ENCODE measurements around the gene C2CD4D.

The C2CD4D gene

DNA sequence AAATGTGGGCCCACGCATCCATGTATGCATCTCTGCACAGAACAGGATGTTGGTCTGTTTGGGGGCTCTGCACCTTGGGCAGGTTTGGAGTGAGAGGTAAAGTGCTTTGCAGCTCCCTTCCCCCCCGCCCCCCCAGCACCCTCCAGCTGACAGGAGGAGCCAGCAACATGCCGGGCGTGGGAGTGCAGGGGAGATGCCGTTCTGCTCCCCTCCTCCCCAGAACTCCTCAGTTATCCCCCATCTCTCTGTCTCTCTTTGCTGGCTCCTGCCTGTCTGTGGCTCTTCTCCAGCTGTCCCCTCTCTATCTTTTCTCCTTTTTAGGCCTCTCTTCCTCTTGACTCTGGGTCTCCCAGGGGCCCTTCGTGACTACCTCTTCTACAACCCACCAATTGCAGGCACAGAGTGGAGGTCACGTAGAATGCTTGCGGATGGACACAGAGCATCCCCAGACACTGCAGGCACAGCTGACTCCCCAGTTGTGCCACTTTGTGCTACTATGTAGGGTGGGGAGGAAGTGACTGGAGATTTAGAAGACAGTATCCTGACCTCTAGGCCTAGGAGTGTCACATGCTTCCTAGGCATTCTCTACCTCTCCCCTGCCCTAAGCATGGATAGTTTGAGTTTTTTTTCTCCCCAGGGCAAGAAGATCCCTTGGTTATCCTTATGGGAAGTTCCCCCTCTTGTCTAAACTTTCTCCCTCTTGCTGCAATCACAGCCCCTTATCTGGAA lies 6.3 kb downstream of the C2CD4D start:
- no peak overlapping the region for H3K4me3 ChIP-seq (ENCODE audit: low read length)
- TF ChIP-seq ZNF274 (IDR thresholded peaks at IDR 0.05; ENCODE audit: low read depth, low read length) = no peak

DNA sequence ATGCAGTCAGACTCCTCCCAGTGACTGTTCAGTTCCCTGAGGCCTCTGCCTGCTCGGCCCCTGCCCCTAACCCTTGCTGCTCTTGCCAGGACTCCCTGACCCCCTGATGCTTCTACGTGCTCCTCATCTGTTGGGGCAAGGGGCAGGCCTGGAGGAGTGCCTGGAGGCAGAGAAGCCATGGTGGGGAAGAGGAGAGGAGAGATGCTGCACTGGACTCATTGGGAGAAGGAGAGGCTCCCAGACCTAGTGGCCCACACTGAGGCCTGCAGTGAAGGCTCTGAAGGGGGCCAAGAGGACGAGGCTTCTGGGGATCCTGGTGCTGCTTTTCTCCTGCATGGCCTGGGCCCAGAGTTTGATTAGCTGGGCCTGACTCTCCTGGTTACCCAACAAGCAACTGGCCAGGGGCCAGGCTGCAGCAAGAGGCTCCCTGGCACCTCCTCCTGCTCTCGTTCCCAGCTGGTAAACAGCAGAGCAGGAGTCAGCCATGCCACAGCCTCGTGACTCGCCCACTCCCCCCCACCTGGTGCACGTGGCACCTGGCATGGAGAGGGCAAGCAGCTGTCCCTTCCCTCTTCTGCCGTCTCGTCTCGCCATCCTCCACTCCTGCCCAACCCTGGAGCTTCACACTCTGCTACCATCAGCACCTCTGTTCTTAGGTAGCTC lies 7.2 kb downstream of the C2CD4D start:
- no peak for TF ChIP-seq ZNF274 (IDR thresholded peaks at IDR 0.05; ENCODE audit: low read depth, low read length)
- no peak overlapping the region for H3K4me3 ChIP-seq (ENCODE audit: low read length)

DNA sequence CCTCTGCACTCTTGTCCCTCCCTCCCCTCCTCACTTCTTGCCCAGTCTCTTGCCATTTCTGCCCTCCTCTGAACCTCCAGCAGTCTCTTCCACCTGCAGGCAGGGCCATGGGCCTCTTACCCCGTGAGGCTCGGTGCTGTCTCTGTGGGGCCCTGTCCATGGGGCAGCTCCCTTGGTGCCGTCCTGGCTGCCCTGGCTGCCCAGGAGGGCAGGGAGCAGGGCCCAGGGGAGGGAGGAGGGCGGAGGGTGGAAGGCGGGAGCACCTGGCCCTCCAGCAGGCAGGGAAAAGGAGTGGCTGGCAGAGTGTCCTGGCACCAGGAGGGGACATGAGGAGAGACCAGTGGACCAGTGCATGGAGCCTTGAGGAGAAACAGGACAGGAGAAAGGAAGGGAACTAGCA lies 8.0 kb downstream of the C2CD4D start, which contains the start of gene RORC:
TSS of gene RORC (minus strand) at position 198 of the 400 bp plus-strand sequence. CDS start at position 160, 38 bp downstream.
- no peak for TF ChIP-seq ZNF274 (IDR thresholded peaks at IDR 0.05; ENCODE audit: low read depth, low read length)
- no peak within 1 kb of the TSS for H3K4me3 ChIP-seq (ENCODE audit: low read length)

DNA sequence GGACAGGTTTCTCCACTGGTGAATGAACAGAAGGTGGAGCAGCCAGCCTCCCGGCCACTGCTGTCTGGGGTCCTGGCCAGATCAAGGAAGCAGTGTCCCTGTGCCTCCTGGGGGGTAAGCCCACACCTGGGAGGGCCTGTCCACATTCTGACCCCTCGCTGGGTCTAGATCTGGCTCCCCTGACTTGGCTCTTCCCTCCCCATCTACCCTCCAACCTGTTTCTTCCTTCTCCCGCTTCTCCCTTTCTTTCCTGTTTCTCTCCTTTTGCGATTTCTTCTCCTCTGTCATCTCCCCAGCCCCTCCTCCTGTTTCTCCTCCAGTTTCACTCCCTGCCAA lies 8.4 kb downstream of the C2CD4D start:
- H3K4me3 ChIP-seq (ENCODE audit: low read length) = no peak overlapping the region
- TF ChIP-seq ZNF274 (IDR thresholded peaks at IDR 0.05; ENCODE audit: low read depth, low read length) = no peak

DNA sequence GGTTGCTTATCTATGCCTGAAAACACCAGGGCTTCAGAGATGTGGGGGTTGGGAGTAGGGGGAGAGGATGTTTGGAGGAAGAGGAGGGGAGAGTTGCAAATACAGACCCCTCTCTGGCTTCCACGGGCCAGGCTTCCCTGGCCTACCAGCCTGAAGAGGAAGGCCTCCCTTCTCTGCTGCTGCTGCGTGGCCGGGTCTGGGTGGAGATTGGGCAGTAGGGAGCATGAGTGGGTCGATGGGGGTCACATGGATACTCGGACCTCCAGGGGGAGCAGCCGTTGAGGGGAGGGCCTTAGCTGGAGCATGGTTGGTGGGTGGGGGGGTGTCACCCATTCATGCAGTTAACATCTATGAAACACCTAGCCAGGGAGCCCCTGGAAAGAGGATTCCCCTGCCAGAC lies 9.6 kb downstream of the C2CD4D start:
- H3K4me3 ChIP-seq (ENCODE audit: low read length) = no peak overlapping the region

DNA sequence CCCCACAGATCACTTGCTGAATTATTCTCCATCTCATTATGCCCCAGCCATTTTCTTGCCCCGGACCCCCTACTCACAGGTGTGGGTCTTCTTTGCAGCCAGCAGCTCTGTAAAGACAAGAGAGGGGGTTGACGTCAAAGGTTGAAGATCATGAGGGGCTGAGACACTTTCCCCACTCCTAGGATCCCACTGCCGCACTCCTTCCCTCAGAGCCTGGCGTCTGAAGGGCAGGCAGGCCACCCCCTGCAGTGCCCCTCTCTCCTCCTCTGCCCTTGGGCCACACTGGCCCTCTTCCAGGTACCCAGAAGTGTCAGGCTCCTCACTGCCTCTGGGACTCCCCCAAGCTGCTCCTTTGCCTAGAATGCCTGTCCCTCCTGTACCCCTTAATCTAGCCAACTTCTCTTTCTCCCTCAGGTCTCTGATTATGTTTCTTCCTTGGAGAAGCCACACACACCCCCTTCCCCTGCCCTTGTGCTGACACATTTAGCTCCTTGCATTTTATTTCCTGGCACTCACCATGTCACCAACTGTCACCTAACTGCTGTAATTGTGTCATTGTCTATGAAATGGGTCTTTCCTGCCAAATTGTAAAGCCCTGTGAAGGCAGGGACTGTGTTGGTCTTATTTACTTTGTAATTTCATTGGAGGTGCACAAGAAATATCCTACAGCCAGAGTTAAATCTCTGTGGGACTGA lies 10.1 kb downstream of the C2CD4D start:
- H3K4me3 ChIP-seq (ENCODE audit: low read length) = no peak overlapping the region
- TF ChIP-seq ZNF274 (IDR thresholded peaks at IDR 0.05; ENCODE audit: low read depth, low read length) = no peak

More for the DNA sequence above, 9.6 kb downstream of the C2CD4D start:
- TF ChIP-seq ZNF274 (IDR thresholded peaks at IDR 0.05; ENCODE audit: low read depth, low read length) = no peak

DNA sequence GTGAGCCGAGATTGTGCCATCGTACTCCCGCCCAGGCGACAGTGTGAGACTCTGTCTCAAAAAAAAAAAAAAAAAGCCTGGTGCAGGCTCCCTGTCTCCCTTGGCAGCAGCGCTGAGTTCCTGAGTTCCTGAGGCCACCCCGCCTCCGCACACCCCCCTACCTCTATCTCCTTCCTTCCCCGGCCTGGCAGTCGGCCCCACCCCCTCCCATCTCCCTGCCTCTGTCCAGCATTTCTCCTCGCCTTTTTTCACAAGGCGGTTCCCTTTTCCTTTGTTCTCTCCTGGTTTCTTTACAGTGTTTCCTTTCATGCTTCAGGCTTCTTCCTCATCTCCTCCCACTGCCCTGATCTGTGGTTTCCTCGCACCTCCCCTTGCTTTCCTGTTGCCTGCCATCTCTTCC lies 10.7 kb downstream of the C2CD4D start:
- no peak for TF ChIP-seq ZNF274 (IDR thresholded peaks at IDR 0.05; ENCODE audit: low read depth, low read length)
- no peak overlapping the region for H3K4me3 ChIP-seq (ENCODE audit: low read length)

DNA sequence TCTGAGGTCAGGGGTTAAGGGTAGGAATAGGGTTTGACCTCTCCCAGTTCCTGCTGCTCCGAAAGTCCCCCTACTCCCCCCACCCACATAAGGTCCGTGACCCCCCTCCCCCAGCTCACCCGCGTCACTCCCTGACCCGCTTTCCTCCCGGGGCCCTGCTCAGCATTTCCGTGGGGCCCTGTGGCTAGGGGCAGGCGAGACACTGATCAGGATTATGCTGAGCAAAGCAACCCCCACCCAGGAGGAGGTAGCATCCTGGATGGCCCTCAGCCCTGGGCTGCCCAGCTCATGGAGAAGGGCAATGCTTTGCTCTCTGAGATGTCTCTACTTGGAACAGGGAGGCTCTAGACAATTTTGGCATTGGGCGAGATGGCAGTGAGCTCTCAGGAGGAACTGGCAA lies 11.8 kb downstream of the C2CD4D start:
- no peak for TF ChIP-seq ZNF274 (IDR thresholded peaks at IDR 0.05; ENCODE audit: low read depth, low read length)
- no peak overlapping the region for H3K4me3 ChIP-seq (ENCODE audit: low read length)

DNA sequence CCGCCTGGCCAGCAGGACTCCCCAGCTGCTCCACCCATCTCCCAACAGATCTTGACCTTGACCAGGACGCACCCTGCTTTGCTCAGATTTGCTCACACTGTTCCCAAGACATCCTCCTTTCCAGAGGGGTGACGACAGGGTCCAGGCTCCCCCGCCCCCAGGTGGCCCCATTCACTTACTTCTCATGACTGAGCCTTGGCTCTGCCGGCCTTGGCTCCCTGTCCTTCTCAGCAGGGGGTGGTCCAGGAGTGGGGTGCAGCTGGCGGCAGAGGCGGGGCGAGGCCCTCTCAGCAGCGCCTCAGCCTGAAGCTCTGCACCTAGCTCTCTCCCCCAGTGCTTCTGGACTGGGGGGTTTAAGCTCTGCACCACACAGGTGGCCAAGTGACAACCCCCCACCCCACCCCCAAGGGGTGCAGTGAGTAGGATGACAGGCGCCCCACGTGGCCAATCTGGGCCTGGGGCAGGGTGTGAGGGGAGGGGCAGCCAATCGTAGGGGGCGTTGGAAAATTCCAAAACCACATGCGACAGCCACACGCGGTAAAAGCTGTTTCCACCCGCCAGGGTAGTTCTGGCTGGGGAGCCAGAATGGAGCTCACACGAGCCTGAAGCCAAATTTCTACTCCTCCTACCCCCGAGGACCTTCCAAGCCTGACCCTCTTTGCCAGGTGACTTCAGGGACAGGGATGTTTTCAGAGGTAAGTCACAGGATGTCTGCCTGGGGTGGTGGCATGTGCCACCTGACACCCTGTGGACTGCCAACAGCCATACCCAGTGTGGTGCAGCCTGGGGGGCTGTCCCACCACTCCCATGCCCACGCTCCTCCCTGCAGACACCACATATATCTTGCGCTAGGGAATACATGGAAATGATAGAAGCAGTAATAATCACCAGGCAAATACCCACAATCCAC lies 13.6 kb downstream of the C2CD4D start:
- no peak overlapping the region for H3K4me3 ChIP-seq (ENCODE audit: low read length)
- TF ChIP-seq ZNF274 (IDR thresholded peaks at IDR 0.05; ENCODE audit: low read depth, low read length) = no peak

DNA sequence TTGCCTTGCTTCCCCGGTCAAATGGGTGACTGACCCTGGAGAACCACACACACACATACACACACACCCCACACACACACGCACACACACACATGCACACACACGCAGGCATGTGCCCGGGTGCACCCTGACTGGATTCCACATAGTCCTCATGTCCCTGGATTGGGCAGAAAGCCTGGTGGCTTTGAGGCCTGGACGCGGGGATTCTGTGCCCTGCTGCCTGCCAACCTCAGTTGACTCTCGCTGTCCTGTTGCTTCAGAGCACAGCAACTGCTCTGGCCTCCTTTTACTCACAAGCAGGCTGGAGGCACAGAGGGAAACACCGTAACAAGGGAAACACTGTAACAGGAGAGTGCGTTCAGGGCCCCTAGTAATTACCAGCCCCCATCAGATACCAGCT lies 14.4 kb downstream of the C2CD4D start:
- no peak for TF ChIP-seq ZNF274 (IDR thresholded peaks at IDR 0.05; ENCODE audit: low read depth, low read length)
- no peak overlapping the region for H3K4me3 ChIP-seq (ENCODE audit: low read length)

DNA sequence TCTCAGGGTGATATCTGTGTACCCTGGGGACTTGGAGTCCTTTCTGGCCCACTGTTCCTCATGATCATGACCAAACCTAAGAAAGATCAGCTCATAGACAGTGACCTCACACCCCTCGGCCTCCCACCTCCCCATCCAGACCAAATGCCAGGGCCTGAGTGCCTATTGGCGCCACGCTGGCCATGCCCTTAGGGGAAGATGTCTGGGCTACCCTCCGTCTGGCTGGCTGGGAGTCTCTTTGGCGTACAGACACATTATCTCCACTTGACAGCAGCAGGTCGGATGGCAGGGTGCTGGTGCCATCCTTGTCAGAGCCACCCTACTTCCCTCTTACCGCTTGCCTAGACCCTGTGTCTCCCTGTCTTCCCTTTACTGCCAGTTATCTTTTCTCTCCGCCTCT lies 16.4 kb downstream of the C2CD4D start:
- no peak overlapping the region for H3K4me3 ChIP-seq (ENCODE audit: low read length)
- no peak for TF ChIP-seq ZNF274 (IDR thresholded peaks at IDR 0.05; ENCODE audit: low read depth, low read length)

DNA sequence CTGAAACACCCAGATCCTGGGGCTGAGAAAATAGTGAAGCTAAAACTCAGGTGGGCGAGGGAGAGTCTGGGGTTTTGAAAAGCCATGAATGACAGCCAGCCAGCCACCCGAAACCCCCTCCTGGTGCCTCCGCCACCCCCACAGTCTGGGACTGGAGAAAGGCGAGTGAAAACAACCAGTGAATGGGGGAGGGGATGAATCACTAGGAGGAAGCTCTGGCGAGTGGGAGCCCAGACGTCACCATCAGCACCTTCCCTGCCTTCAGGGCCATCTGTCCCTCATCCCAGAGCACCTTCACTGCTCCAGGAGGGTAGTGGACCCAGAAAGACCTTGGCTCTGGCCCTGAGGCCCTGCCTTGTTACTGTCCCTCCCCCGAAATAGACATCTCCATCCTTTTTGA lies 17.2 kb downstream of the C2CD4D start:
- H3K4me3 ChIP-seq (ENCODE audit: low read length) = no peak overlapping the region
- TF ChIP-seq ZNF274 (IDR thresholded peaks at IDR 0.05; ENCODE audit: low read depth, low read length) = no peak

DNA sequence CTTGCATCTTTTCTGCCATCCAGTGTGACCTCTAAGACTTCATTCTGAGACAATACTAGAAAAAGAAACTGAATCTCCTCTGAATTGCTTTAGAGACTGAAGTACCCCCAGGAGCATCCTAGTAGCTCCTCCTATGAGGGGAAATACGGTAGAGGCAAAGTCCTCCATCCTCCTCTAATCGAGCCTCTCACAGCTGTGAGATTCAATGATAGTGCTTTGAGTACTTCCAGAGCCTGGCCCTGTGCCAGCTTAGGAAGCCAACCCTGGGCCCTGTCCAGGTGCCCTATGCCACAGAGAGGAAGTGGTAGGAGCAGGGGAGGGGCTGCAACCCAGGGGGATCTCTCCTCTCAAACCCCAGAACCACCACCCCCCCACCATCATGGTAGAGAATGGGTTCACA lies 18.7 kb downstream of the C2CD4D start:
- TF ChIP-seq ZNF274 (IDR thresholded peaks at IDR 0.05; ENCODE audit: low read depth, low read length) = no peak
- H3K4me3 ChIP-seq (ENCODE audit: low read length) = no peak overlapping the region
